Measurements from ENCODE around the gene KCNC1.

DNA sequence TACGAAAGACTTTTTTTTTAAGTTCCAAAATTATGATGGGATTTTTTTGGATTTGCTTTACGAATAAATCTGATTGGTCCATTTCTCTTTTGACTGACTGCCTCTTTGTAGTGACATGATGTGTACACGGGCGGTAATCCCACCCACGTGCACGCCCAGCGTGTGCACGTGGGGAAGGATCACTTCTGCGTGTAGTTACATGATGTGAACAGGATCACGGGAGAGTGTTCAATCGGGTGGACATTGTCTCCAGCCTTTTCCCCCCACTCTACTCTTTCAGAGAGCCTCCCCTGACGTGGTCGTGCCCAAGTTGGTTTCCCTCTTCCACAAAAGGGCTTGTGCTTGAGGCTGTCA, 43.1 kb downstream of the KCNC1 start:
- TF ChIP-seq ESRRG (CRISPR knock-in tag; IDR thresholded peaks at IDR 0.05) (no peak), ARNTL (CRISPR knock-in tag; IDR thresholded peaks at IDR 0.05; ENCODE audit: borderline replicate concordance, low read depth) (no peak), ZFP3 (CRISPR knock-in tag; IDR thresholded peaks at IDR 0.05) (no peak), ZC3H10 (CRISPR knock-in tag; IDR thresholded peaks at IDR 0.05) (no peak), RARB (CRISPR knock-in tag; IDR thresholded peaks at IDR 0.05) (no peak), ZFP30 (CRISPR knock-in tag; IDR thresholded peaks at IDR 0.05) (no peak), ZNF70 (CRISPR knock-in tag; IDR thresholded peaks at IDR 0.05) (no peak), TCF4 (CRISPR knock-in tag; IDR thresholded peaks at IDR 0.05; ENCODE audit: borderline replicate concordance) (no peak), ZNF8 (CRISPR knock-in tag; IDR thresholded peaks at IDR 0.05) (no peak), TOX (CRISPR knock-in tag; IDR thresholded peaks at IDR 0.05; ENCODE audit: borderline replicate concordance) (no peak)
- TF ChIP-seq, protein P1, sequence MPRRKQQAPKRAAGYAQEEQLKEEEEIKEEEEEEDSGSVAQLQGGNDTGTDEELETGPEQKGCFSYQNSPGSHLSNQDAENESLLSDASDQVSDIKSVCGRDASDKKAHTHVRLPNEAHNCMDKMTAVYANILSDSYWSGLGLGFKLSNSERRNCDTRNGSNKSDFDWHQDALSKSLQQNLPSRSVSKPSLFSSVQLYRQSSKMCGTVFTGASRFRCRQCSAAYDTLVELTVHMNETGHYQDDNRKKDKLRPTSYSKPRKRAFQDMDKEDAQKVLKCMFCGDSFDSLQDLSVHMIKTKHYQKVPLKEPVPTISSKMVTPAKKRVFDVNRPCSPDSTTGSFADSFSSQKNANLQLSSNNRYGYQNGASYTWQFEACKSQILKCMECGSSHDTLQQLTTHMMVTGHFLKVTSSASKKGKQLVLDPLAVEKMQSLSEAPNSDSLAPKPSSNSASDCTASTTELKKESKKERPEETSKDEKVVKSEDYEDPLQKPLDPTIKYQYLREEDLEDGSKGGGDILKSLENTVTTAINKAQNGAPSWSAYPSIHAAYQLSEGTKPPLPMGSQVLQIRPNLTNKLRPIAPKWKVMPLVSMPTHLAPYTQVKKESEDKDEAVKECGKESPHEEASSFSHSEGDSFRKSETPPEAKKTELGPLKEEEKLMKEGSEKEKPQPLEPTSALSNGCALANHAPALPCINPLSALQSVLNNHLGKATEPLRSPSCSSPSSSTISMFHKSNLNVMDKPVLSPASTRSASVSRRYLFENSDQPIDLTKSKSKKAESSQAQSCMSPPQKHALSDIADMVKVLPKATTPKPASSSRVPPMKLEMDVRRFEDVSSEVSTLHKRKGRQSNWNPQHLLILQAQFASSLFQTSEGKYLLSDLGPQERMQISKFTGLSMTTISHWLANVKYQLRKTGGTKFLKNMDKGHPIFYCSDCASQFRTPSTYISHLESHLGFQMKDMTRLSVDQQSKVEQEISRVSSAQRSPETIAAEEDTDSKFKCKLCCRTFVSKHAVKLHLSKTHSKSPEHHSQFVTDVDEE (CRISPR knock-in tag; IDR thresholded peaks at IDR 0.05) = no peak
- TF ChIP-seq, protein P2, sequence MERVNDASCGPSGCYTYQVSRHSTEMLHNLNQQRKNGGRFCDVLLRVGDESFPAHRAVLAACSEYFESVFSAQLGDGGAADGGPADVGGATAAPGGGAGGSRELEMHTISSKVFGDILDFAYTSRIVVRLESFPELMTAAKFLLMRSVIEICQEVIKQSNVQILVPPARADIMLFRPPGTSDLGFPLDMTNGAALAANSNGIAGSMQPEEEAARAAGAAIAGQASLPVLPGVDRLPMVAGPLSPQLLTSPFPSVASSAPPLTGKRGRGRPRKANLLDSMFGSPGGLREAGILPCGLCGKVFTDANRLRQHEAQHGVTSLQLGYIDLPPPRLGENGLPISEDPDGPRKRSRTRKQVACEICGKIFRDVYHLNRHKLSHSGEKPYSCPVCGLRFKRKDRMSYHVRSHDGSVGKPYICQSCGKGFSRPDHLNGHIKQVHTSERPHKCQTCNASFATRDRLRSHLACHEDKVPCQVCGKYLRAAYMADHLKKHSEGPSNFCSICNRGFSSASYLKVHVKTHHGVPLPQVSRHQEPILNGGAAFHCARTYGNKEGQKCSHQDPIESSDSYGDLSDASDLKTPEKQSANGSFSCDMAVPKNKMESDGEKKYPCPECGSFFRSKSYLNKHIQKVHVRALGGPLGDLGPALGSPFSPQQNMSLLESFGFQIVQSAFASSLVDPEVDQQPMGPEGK (CRISPR knock-in tag; IDR thresholded peaks at IDR 0.05; ENCODE audit: borderline replicate concordance) = no peak
- TF ChIP-seq, protein P3, sequence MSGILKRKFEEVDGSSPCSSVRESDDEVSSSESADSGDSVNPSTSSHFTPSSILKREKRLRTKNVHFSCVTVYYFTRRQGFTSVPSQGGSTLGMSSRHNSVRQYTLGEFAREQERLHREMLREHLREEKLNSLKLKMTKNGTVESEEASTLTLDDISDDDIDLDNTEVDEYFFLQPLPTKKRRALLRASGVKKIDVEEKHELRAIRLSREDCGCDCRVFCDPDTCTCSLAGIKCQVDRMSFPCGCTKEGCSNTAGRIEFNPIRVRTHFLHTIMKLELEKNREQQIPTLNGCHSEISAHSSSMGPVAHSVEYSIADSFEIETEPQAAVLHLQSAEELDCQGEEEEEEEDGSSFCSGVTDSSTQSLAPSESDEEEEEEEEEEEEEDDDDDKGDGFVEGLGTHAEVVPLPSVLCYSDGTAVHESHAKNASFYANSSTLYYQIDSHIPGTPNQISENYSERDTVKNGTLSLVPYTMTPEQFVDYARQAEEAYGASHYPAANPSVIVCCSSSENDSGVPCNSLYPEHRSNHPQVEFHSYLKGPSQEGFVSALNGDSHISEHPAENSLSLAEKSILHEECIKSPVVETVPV (CRISPR knock-in tag; IDR thresholded peaks at IDR 0.05) = no peak
